GM12873 (cell line): Measurements from ENCODE around the gene IQSEC1.

Source experiments
- CTCF ChIP-seq: IDR thresholded peaks from 2 replicates; pipeline ENCODE4 v1.5.1; 2012; ENCODE audit warnings: low read depth, mild to moderate bottlenecking, moderate library complexity, low read length, control low read depth; ENCODE audit not compliant: insufficient read depth; ENCODE audit errors: missing control alignments

Gene IQSEC1

GRCh38 chr3:12901623-12902045, 171.6 kb downstream of the IQSEC1 start:
- no peak for TF ChIP-seq CTCF

GRCh38 chr3:12900885-12901411, 172.3 kb downstream of the IQSEC1 start:
- TF ChIP-seq CTCF = no peak

GRCh38 chr3:12898965-12899755, 174.1 kb downstream of the IQSEC1 start:
- no peak for TF ChIP-seq CTCF

GRCh38 chr3:12898290-12898964, 174.8 kb downstream of the IQSEC1 start:
- TF ChIP-seq CTCF = no peak

GRCh38 chr3:12897381-12898289, 175.6 kb downstream of the IQSEC1 start:
- TF ChIP-seq CTCF = no peak

- no peak for TF ChIP-seq CTCF
These were observed 176.9 kb downstream of the IQSEC1 start for GRCh38 chr3:12896063-12896985.
